Left forelimb (tissue), 1 donor: ENCODE data around the gene SELENOV.
A peak's percentile ranks its signal among the peaks of the same experiment; 100 is the strongest.

Experiments used
- DNase-seq: peaks from one replicate; pipeline ENCODE4 v3.0.0-alpha.2; 2018; ENCODE audit warnings: low spot score

SELENOV gene

GRCh38 chr19:39492788-39493187, 22.2 kb upstream of the SELENOV start:
- DNase-seq = no peak

- DNase-seq = no peak
Measured at GRCh38 chr19:39494661-39495060, 20.3 kb upstream of the SELENOV start.

GRCh38 chr19:39496063-39496462, 18.9 kb upstream of the SELENOV start:
- no peak for DNase-seq

- DNase-seq = no peak
Measured at GRCh38 chr19:39497701-39497995, 17.3 kb upstream of the SELENOV start.

- no peak for DNase-seq
Measured at GRCh38 chr19:39497996-39498797, 16.7 kb upstream of the SELENOV start.

- no peak for DNase-seq
Measured at GRCh38 chr19:39498798-39499642, 15.9 kb upstream of the SELENOV start, which contains the start of gene DLL3. DLL3 (plus strand) TSS chr19:39498947; CDS start chr19:39498975, 28 bp downstream.

GRCh38 chr19:39499932-39500331, 15.0 kb upstream of the SELENOV start:
- no peak for DNase-seq

- no peak for DNase-seq
Measured at GRCh38 chr19:39500543-39500942, 14.4 kb upstream of the SELENOV start.

- DNase-seq = no peak
Measured at GRCh38 chr19:39501340-39501739, 13.6 kb upstream of the SELENOV start.

GRCh38 chr19:39502640-39503417, 12.1 kb upstream of the SELENOV start:
- no peak for DNase-seq

GRCh38 chr19:39506598-39506943, 8.4 kb upstream of the SELENOV start:
- DNase-seq = no peak

- DNase-seq = no peak
Measured at GRCh38 chr19:39506944-39507714, 7.8 kb upstream of the SELENOV start.

- DNase-seq = no peak
Measured at GRCh38 chr19:39507715-39508364, 7.1 kb upstream of the SELENOV start.

- no peak for DNase-seq
Measured at GRCh38 chr19:39508629-39509028, 6.3 kb upstream of the SELENOV start.

GRCh38 chr19:39509233-39509632, 5.7 kb upstream of the SELENOV start:
- no peak for DNase-seq

- no peak for DNase-seq
Measured at GRCh38 chr19:39512988-39513387, 2.0 kb upstream of the SELENOV start.

- no peak for DNase-seq
Measured at GRCh38 chr19:39515551-39516191, 732 bp downstream of the SELENOV start.

- DNase-seq = no peak
Measured at GRCh38 chr19:39516270-39516669, 1.3 kb downstream of the SELENOV start.

GRCh38 chr19:39517432-39517831, 2.5 kb downstream of the SELENOV start:
- no peak for DNase-seq

- peak; percentile 20 for DNase-seq
Measured at GRCh38 chr19:39518458-39518857, 3.5 kb downstream of the SELENOV start.

- DNase-seq = no peak
Measured at GRCh38 chr19:39518975-39519374, 4.0 kb downstream of the SELENOV start.
